HG03097 (cell line): ENCODE data around the gene L1CAM.

Experiments
- ATAC-seq: cut with Tn5 transposase; IDR thresholded peaks from one replicate; pipeline ENCODE4 v1.9.1; 2021; ENCODE audit not compliant: unreplicated experiment, low FRiP score

Gene L1CAM

DNA sequence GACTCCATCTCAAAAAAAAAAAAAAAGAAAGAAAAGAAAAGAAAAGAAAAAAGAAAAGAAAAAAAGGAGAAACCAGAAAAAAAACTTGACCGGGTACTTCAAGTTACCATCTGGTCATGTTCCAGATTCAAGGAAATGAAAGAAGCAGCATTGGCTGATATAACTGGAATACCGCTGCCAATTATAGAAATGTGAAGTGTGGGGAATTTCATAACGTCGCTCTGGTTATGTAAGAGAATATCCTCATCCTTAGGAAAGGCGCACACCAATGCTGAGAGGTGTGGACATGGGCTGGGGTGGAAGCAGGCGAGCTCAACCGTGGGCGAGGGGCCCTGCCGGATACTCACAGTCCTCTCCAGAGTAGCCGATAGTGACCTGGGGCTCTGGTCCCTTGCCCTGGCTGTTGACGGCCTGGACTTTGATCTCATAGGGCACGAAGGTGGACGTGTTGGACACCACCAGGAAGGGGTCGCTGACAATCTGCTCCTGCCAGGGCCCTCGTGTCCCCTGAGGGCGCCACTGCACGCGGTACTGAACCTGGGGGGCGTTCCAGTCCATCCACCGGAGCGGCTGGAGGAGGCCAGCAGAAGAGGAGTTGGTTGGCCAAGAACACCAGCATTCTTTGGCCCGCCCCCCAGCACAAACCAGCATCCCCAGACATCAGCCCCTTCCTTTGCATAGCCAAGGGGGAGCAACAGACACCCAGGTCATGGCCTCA, 19.5 kb downstream of the L1CAM start:
- ATAC-seq, result no peak

DNA sequence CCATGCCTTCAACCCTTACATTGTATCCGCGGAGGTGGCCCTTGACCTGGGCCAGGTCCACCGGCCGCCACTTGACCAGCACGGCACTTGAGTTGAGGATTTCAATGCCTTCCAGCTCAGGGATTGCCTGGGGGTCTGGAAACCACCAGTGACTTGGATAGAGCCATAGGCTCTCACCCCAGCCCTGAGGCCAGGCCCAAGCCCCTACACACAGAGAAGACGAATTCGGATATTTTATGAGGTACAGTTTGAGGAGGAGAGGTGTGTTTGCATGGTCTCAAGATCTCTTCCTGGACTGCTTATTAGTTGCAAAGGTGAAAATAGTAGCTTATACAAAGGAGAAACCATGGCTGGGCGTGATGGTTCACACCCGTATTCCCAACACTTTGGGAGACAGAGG, 20.3 kb downstream of the L1CAM start:
- ATAC-seq, result no peak

DNA sequence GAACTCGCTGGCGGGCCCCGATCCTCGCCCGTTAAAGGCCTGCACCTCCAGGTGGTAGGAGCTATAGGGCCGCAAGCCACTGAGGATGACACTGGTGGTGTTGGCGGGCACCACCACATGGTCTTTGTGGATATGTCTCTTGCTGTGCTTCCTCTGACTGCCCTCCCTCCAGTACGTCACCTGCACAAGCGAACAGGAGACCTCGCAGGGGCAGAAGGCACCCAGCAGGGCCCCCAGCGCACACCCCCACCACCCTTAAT, 20.7 kb downstream of the L1CAM start:
- ATAC-seq, result no peak

DNA sequence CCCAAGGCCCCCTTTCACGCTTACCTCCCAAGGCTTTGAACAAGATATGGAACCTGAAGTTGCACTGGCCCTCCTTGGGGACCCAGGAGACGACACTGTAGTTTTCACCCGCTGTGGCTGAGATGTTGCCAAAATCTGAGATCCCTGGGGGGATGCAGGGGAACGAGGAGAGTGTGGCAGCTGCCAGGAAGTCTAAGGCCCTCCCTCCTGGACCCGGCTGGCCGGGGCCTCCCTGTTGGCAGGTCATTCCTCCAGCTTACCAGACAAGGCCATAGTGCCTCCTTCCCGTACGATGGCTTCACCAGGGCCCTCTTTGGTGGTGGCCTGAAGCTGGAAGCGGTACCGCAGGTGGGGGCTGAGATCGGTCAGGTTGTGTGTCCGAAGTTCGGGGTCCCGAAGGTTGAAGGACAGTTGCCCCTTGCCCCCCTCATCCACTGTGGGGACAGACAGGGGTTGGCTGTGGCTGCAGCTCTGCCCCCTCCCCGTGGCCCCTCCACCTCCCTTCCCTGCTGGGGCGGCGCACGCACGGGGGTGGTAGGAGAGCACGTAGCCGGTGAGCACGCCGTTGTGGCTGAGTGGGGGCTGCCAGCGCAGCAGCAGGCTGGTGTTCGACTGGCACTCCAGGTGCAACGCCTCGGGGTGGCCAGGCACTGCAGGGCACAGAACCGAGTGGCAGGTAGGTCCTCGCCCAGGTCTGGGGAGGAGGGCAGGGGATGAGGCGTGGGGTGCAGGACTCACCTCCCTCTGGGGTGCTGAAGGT, 21.2 kb downstream of the L1CAM start:
- ATAC-seq, result no peak

DNA sequence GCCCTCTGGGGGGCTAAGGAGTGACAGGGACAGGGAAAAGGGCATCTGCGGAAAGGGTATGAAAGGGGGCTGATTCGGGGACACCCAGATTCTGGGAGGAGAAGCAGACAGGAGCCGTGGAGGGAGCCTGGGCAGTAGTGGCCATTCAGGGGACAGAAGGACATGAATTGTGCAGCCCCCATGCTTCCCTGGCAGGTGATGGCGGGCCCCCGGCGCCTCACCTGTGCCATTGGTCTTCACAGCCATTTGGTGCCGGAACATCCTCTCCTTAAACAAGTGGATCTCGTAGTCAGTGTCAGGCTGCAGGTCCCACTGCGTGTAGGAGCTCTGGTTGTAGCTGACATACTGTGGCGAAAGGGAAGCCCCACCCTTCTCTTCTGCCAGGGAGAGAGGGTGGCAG, 21.9 kb downstream of the L1CAM start:
- no peak for ATAC-seq

DNA sequence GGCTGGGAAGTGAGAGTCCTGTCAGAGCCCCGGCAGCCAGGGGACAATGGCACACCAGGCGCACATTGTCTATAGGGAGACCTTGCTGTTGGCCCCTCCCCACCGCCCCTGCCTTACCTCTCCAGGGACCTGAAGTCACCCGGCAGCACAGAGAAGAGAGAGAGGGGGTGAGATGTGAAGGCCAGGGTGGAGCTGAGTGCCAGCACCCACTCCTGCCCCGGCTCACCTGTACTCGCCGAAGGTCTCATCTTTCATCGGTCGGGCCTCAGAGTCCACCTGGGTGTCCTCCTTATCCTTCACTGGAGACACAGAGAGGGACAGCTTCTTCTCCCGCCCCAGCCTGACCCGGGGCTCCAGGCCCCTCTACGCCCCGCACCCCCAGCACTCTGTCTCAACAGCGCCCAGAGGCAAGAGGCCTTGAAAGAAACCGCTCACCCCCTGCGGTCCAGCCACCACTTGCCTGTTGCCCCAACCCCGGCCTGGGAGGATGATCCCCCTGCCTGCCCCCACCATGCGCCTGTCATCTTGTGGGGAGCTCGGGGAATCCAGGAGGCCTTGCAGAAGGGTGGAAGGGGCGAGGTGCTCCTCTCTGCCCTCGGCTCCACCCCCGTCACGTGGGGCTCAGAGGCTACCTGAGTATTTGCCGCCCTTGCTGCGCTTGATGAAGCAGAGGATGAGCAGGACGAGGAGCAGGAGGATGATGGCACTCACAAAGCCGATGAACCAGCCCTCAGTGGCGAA, 22.6 kb downstream of the L1CAM start:
- ATAC-seq, result no peak

DNA sequence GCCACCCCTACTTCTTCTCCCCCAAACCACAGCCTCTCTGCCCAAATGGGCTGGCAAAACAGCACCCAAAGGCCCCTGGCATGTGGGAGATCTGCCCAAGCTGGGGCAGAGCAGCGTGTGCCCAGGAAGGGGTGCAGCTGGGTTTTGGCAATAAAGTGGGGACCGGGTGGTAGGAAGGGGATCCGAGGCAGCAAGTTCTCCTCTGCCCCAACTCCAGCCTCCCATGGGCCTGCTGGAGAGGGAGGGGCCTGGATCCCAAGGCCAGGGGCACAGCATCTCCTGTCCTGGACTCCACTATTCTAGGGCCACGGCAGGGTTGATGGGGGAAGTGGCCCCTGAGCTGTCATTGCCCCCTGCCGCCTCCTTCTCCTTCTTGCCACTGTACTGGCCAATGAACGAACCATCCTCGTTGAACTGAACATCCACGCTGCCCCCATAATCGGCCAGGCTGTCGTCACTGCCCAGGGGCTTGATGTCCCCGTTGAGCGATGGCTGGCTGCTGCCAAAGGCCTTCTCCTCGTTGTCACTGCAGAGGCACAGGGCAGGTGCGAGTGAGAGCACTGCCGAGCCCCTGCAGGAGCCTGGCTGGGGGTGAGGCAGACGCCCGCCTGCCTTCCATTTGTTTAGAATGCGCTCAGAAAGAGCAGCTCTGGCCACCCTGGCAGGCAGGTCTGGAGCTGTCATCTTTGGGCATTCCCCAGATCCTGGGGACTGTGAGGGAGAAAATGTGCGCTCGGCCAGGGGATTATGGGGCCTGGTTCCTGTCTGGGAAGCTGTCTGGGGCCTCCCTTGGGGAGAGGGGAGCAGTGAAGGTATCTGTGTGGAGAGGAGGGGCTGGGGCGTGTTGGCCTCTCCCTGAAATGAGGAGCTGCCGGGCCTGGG, 23.4 kb downstream of the L1CAM start:
- no peak for ATAC-seq

DNA sequence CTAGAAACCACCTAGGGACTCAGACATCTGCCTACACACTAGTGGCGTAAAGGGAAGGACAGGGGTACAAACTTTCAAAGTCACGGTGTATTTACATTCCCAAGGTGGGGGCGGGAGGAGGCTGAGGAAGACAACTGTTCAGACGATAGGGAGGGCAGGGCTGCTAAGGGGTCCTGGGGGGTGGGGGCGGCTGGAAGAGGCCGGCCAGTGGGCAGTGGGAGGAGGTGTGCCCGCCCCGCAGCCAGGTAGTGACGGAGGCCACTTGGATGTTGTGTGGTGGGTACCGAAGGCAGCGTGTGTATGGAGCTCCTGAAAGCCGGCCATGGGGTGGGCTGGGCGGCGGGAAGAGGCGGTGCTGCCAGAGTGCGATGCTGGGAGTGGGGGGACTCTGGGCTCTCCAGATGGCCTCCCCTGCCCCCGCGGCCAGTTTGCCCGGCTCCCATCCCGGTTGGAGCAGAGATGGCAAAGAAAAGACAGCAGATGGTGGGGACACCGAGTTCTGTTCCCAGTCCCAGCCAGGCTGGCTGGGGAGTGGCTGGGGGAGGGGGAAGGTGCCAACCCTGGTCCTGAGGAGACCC, 24.2 kb downstream of the L1CAM start:
- ATAC-seq, result no peak

DNA sequence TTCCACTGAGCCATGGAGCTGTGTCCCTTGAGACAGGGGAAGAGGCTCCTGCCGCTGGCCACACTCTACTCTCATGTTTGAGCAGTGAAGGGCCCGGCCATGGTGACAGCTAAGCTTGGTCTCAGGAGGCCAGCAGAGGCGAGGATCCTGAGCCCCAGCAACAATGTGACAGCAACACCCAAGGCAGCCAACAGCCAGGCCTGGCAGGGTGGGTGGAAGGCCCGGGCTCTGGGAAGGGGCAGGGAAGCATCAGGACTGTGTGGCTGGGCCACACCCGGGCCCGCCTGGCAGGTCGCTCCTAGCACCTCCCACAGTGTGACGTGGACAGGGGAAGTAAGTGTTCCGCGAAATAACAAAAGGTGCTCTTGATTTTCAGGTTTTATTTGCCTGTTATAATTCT, 24.8 kb downstream of the L1CAM start:
- no peak for ATAC-seq

DNA sequence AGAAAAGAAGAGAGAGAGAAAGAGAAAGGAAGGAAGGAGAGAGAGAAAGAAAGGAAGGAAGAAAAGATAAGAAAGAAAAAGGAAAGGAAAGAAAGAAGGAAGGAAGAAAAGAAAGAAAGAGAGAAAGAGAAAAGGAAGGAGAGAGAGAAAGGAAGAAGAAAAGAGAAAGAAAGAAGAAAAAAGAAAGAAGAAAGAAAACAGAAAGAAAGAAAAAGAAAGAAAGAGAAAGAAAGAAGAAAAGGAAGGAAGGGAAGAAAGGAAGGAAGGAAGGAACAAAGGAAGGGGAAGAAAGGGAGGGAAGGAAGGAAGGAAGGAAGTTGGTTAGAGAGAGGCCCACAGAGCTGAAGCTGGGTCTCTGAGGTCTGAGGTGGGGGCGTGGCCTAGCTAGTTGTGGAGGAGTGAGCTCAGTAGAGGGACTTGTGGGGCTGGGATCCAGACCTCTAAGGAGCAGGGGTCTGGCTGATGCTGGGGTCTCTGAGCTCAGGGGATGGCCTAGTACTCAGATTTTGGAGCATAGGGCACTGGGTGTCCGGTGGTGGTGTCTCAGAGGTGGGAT, 28.5 kb downstream of the L1CAM start:
- ATAC-seq, result no peak

DNA sequence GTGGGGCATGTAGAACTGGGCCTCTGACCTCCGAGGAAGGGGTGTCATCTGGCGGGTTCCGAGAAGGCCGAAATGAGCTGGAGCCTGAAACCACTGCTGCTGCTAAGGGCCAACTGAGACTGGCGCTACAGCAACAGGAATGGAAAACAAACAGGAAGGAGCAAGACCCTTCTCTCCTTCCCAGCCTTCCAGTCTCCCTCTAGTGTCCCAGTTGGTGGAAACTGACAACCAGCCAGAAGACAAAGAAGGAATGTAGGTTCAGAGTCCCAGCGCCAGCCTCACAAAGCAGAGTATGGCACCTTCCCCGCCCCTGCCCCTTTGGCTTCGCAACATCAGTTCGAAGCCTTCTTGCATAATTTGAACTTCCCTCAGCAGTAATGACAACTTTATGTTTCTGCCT, 31.3 kb downstream of the L1CAM start:
- ATAC-seq, result no peak

DNA sequence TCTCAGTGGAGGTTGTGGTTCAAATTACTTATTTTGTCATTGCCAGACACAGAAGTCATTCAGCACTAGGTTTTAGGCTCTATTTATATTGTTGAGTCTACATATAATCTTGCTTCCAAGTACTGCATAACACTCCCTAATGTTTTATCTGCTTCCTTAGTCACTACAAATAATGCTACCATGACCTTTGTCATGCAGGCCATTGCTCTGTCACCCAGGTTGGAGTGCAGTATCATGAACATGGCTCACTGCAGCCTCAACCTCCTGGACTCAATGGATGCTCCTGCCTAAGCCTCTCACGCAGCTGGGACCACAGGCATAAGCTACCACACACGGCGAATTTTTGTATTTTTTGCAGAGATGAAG, 32.1 kb downstream of the L1CAM start:
- no peak for ATAC-seq

DNA sequence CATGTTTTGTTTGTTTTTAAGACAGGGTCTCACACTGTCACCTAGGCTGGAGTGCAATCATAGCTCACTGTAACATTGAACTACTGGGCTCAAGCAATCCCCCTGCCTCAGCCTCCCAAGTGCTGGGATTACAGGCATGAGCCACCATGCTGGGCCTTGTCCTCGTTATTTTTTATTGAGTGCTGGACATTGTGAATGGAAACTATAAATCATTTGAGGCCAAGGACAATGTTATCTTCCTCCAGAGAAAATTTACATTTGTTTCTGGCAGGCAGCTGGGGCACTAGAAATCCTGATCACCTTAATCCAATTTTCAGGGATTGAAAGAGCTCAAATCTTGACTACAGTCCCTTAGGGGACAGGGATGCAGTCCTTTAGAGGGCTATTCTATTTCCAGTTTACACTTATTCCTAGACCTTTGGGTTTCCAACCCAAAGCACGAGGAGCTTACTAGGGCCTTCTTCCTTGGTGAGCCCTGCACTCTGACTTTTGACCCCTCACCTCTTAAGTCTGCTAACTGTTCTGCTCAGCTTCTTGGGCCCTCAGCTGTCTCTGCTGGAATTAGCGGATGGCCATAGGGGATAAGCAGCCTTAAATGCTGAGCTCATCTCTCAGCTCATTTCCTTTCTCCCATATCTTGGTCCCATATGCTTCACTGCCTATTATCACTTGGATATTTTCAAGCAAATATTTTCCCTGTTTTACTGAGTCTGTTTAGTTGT, 32.6 kb downstream of the L1CAM start:
- ATAC-seq, result no peak

DNA sequence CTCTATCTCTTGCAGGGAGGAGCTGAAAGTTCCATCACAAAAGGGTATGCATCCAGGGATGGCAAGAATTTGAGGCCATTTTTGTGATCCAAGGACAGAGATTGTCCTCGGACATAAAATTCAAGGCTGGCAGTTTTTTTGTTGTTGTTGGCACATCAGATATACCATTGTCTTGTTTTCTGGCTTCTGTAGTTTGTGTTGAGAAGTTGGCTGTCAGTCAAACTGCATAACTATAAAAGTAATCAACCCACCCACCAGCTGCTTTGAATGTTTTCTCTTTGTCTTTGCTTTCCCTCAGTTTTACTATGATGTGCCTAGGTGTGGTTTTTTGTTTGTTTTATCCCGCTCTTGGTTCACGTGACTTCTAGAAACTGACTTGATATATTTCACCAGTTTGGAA, 34.0 kb downstream of the L1CAM start:
- ATAC-seq, result no peak

DNA sequence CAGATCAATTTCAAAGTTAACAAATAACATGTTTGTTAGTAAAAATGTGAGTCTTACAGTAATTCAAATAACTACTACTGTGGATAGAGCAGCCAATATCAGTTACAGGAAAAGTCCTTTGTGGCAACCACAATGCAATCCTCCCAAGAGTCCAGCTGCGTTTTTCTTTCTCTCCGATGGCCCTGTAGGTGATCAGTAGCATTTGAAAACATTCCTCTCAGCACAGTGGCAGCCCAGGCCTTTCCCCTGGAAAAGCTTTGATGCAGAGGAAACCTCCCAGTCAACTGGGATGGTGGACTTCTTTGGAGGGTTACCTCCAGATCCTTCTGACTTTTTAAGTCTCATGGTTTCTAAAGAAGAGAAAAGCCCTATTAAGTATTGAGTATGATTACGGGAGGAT, 37.6 kb downstream of the L1CAM start:
- no peak for ATAC-seq

DNA sequence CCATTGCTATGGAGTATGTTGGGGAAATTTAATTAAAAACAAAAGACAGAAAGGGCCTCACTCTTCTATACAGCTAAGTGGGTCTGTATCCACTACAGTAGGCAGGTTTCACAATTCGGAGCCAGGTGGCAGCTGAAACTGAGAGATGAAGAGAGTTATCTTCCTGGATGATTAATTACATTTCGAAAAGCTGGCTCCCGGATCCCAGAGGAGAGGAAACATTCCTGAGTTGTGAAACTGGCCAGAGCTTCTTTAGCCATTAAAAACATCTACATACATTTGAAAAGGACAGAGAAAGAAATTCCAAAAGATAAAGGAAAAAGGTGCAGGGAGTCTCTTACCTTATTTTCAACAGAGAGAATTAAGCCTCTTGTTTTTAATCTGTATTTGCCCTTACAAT, 40.1 kb downstream of the L1CAM start:
- ATAC-seq, result no peak

DNA sequence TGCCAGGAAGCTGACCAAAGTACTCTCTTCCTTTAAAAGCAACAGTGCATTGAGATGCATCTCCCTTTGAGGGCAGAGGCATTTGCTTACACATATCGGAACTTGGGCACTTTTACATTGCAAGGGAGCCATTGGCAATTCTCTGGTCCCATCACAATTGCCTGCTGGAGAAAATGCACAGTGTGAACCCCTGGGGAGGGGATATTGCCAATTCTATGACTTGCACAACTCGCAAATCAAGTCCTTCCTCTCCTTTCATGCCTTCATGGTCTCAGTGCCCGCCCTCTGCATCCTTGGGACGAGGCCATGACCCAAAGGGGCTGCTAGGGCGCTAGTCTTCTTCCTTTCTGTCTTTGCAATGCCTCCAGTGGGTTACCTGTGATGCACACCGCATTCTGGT, 40.8 kb downstream of the L1CAM start:
- ATAC-seq, result no peak

DNA sequence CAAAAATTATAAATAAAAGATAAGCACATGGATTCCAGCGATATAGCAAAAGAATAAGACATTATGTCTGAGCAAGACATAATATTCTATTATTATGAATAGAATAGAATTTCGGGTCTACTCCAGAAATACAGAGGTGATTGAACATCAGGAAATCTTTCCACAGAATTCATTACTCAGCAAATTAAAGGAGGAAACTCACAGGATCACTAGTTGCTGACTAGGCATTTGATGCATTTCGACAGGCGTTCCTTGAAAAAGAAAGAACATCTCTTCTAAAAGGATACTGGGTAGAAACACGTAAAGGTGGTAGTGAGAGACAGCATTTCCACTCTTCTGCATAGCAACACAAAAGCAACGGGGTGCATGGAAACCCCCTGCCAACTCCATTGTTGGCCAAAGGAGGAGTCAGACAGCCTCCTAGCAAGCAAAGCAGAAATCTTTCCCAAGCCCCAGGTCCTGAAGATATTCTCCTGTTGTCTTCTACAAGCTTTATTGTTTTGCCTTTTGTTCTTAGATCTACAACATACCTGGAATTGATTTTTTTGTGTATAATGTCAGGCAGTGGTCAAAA, 41.4 kb downstream of the L1CAM start:
- no peak for ATAC-seq

DNA sequence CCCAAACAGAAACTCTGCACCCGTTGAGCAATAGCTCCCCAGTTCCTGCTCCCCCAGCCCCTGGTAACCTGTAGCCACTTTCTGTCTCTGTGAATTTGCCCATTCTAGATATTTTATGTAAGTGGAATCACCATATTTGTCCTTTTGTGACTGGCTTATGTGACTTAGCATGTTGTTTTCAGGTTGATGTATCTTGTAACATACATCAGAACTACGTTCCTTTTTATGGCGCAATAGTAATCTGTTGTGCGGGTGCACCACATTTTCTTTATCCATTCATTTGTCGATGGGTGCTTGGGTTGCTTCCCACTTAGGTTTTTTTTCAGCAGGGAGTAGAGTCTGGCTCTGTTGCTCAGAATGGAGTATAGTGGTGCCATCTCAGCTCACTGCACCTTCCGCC, 49.1 kb downstream of the L1CAM start:
- ATAC-seq, result no peak
